ENCODE results near the gene ARMC6. TPM values are rescaled to one million over a fixed set of nuclear protein-coding genes. Genes with fewer than 3 reads are reported as not detected.

ARMC6 gene
- total and polyA plus RNA-seq, 4 donors = 23.9 to 38.3 (median 29.9) TPM

DNA sequence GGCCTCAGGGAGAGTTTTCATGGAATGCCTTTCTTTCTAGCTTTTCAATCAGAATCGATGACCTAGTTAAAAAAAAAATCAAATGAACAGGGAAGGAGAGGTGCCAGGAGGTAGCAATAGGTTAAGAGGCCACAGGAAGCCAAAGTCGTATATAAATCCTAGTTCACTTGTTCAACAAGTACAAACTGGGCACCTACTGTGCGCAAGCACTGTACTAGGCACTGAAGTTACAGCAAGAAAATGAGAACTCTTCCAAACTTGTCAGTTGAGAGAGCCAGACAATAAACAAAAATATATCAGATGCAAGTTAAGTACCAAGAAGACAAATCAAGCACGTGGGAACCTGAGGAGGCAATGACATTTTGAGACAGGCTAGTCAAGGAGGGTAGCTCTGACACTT lies 6.2 kb upstream of the ARMC6 start:
- H3K27ac ChIP-seq (ENCODE audit: low read depth in 1 of 2, low read length in 2 of 2) = no peak overlapping the region
- WGBS = 79% methylated on average over 4 of the region's 4 CpGs

DNA sequence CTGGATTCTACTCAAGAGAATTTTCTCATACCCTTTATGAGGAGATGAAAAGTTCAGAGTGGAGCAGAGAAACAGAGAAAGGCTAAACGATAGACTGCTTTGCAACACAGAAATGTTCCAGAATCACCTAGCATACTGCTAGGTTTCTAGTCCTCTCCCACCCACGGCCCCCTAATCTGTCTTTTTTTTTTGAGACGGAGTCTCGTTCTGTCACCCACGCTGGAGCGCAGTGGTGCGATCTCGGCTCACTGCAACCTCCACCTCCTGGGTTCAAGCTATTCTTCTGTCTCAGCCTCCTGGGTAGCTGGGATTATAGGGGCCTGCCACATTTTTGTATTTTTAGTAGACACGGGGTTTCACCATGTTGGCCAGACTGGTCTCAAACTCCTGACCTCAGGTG lies 4.9 kb upstream of the ARMC6 start:
- H3K9ac ChIP-seq (ENCODE audit: low read depth in 1 of 2, low read length in 2 of 2) = no peak overlapping the region
- peaks cover 4 to 42% (median 34%) of the 10 kb centered on the region in 4 donors for H3K4me1 ChIP-seq (ENCODE audit: control insufficient read depth in 4 of 4, insufficient read depth in 4 of 4, low read length in 3 of 4)
- no peaks in the 10 kb centered on the region for H3K9me3 ChIP-seq (ENCODE audit: control insufficient read depth in 4 of 4, low read length in 3 of 4)
- no peak overlapping the region for H3K27ac ChIP-seq (ENCODE audit: low read depth in 1 of 2, low read length in 2 of 2)
- H3K4me3 ChIP-seq (ENCODE audit: low read depth in 1 of 3, low read length in 3 of 3) = no peak overlapping the region
- 93% methylated on average over 9 of the region's 9 CpGs for WGBS
- no peaks in the 10 kb centered on the region for H3K27me3 ChIP-seq (ENCODE audit: control insufficient read depth in 4 of 4, insufficient read depth in 4 of 4, low read length in 3 of 4)
- DNase-seq (ENCODE audit: low spot score) = no peak
- peaks cover 4 to 29% (median 19%) of the 10 kb centered on the region in 4 donors for H3K36me3 ChIP-seq (ENCODE audit: control insufficient read depth in 4 of 4, insufficient read depth in 3 of 4, low read depth in 1 of 4, low read length in 3 of 4)
- TF ChIP-seq RXRA (IDR thresholded peaks at IDR 0.05) = no peak
- TF ChIP-seq ATF3 (IDR thresholded peaks at IDR 0.05) = no peak
- TF ChIP-seq, protein P1, sequence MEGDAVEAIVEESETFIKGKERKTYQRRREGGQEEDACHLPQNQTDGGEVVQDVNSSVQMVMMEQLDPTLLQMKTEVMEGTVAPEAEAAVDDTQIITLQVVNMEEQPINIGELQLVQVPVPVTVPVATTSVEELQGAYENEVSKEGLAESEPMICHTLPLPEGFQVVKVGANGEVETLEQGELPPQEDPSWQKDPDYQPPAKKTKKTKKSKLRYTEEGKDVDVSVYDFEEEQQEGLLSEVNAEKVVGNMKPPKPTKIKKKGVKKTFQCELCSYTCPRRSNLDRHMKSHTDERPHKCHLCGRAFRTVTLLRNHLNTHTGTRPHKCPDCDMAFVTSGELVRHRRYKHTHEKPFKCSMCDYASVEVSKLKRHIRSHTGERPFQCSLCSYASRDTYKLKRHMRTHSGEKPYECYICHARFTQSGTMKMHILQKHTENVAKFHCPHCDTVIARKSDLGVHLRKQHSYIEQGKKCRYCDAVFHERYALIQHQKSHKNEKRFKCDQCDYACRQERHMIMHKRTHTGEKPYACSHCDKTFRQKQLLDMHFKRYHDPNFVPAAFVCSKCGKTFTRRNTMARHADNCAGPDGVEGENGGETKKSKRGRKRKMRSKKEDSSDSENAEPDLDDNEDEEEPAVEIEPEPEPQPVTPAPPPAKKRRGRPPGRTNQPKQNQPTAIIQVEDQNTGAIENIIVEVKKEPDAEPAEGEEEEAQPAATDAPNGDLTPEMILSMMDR (IDR thresholded peaks at IDR 0.05; ENCODE audit: low read depth, low read length, missing input control) = no peak
- no peak for TF ChIP-seq YY1 (IDR thresholded peaks at IDR 0.05)
- TF ChIP-seq TAF1 (conservative IDR thresholded peaks at IDR 0.05) = no peak
- TF ChIP-seq MAX (IDR thresholded peaks at IDR 0.05) = no peak
- TF ChIP-seq FOXA1 (IDR thresholded peaks at IDR 0.05) = no peak
- no peak for TF ChIP-seq HNF4A (conservative IDR thresholded peaks at IDR 0.05)
- TF ChIP-seq FOXA2 (IDR thresholded peaks at IDR 0.05) = no peak
- TF ChIP-seq EGR1 (IDR thresholded peaks at IDR 0.05; ENCODE audit: low read depth in 2 of 2) = no peak
- TF ChIP-seq HNF4G (IDR thresholded peaks at IDR 0.05) = no peak
- TF ChIP-seq, protein P2, sequence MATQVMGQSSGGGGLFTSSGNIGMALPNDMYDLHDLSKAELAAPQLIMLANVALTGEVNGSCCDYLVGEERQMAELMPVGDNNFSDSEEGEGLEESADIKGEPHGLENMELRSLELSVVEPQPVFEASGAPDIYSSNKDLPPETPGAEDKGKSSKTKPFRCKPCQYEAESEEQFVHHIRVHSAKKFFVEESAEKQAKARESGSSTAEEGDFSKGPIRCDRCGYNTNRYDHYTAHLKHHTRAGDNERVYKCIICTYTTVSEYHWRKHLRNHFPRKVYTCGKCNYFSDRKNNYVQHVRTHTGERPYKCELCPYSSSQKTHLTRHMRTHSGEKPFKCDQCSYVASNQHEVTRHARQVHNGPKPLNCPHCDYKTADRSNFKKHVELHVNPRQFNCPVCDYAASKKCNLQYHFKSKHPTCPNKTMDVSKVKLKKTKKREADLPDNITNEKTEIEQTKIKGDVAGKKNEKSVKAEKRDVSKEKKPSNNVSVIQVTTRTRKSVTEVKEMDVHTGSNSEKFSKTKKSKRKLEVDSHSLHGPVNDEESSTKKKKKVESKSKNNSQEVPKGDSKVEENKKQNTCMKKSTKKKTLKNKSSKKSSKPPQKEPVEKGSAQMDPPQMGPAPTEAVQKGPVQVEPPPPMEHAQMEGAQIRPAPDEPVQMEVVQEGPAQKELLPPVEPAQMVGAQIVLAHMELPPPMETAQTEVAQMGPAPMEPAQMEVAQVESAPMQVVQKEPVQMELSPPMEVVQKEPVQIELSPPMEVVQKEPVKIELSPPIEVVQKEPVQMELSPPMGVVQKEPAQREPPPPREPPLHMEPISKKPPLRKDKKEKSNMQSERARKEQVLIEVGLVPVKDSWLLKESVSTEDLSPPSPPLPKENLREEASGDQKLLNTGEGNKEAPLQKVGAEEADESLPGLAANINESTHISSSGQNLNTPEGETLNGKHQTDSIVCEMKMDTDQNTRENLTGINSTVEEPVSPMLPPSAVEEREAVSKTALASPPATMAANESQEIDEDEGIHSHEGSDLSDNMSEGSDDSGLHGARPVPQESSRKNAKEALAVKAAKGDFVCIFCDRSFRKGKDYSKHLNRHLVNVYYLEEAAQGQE (IDR thresholded peaks at IDR 0.05) = no peak
- TF ChIP-seq RAD21 (IDR thresholded peaks at IDR 0.05) = no peak

More for the DNA sequence above, 6.2 kb upstream of the ARMC6 start:
- TF ChIP-seq RXRA (IDR thresholded peaks at IDR 0.05) (no peak), NR2F2 (IDR thresholded peaks at IDR 0.05) (no peak), JUND (IDR thresholded peaks at IDR 0.05) (no peak), ATF3 (IDR thresholded peaks at IDR 0.05) (no peak), GABPA (IDR thresholded peaks at IDR 0.05 in 1 of 2, conservative IDR thresholded peaks at IDR 0.05 in 1 of 2) (no peak)
- DNase-seq (ENCODE audit: low spot score) = no peak
- no peak overlapping the region for H3K9ac ChIP-seq (ENCODE audit: low read depth in 1 of 2, low read length in 2 of 2)
- no peaks in the 10 kb centered on the region for H3K27me3 ChIP-seq (ENCODE audit: control insufficient read depth in 4 of 4, insufficient read depth in 4 of 4, low read length in 3 of 4)
- peaks cover 6 to 40% (median 26%) of the 10 kb centered on the region in 4 donors for H3K36me3 ChIP-seq (ENCODE audit: control insufficient read depth in 4 of 4, insufficient read depth in 3 of 4, low read depth in 1 of 4, low read length in 3 of 4)
- H3K4me3 ChIP-seq (ENCODE audit: low read depth in 1 of 3, low read length in 3 of 3) = no peak overlapping the region
- no peaks in the 10 kb centered on the region for H3K9me3 ChIP-seq (ENCODE audit: control insufficient read depth in 4 of 4, low read length in 3 of 4)
- peaks cover 4 to 33% (median 29%) of the 10 kb centered on the region in 4 donors for H3K4me1 ChIP-seq (ENCODE audit: control insufficient read depth in 4 of 4, insufficient read depth in 4 of 4, low read length in 3 of 4)
